HG03159 (cell line): ENCODE results near the gene PARP6.
"Not testable (repeated sequence)": the region's sequence is repeated elsewhere in the genome, so short reads cannot be mapped to it uniquely, and the experiment has no call there.

Source experiments
- ATAC-seq: cut with Tn5 transposase; IDR thresholded peaks from one replicate; pipeline ENCODE4 v1.9.1; 2021; ENCODE audit warnings: mild to moderate bottlenecking, moderate library complexity; ENCODE audit not compliant: unreplicated experiment

PARP6 gene

GRCh38 chr15:72280751-72281150 lies 8.4 kb upstream of the PARP6 start:
- no peak for ATAC-seq

- ATAC-seq: no peak
Observed at GRCh38 chr15:72278737-72279136, 6.4 kb upstream of the PARP6 start.

GRCh38 chr15:72276326-72276700 lies 4.0 kb upstream of the PARP6 start:
- no peak for ATAC-seq

GRCh38 chr15:72275635-72276325 lies 3.4 kb upstream of the PARP6 start:
- not testable (repeated sequence) for ATAC-seq

- ATAC-seq: no peak
Observed at GRCh38 chr15:72272997-72273352, 621 bp upstream of the PARP6 start.

GRCh38 chr15:72271895-72272212 lies 500 bp downstream of the PARP6 start:
- ATAC-seq: no peak

- no peak for ATAC-seq
Observed at GRCh38 chr15:72271221-72271620, 1.1 kb downstream of the PARP6 start.

- no peak for ATAC-seq
Observed at GRCh38 chr15:72269739-72270138, 2.6 kb downstream of the PARP6 start.

GRCh38 chr15:72265031-72265430 lies 7.3 kb downstream of the PARP6 start:
- no peak for ATAC-seq

- no peak for ATAC-seq
Observed at GRCh38 chr15:72252663-72253299, 19.6 kb downstream of the PARP6 start.

- no peak for ATAC-seq
Observed at GRCh38 chr15:72249142-72249810, 23.1 kb downstream of the PARP6 start.

- ATAC-seq: no peak
Observed at GRCh38 chr15:72248514-72248913, 23.8 kb downstream of the PARP6 start.

- ATAC-seq: no peak
Observed at GRCh38 chr15:72242775-72243370, 29.5 kb downstream of the PARP6 start.

GRCh38 chr15:72239652-72240051 lies 32.7 kb downstream of the PARP6 start:
- ATAC-seq: no peak

GRCh38 chr15:72238586-72238985 lies 33.8 kb downstream of the PARP6 start:
- no peak for ATAC-seq

- ATAC-seq: no peak
Observed at GRCh38 chr15:72237853-72238224, 34.5 kb downstream of the PARP6 start.

GRCh38 chr15:72237029-72237852 lies 35.1 kb downstream of the PARP6 start:
- ATAC-seq: peak; percentile 64

- ATAC-seq: no peak
Observed at GRCh38 chr15:72236381-72237003, 35.9 kb downstream of the PARP6 start.

GRCh38 chr15:72235298-72235697 lies 37.1 kb downstream of the PARP6 start:
- no peak for ATAC-seq

- no peak for ATAC-seq
Observed at GRCh38 chr15:72233769-72234168, 38.6 kb downstream of the PARP6 start.
